Gastroesophageal sphincter (tissue), 4 donors: ENCODE data around the gene CHTF18. TPM values are rescaled to one million over a fixed set of nuclear protein-coding genes. Genes with fewer than 3 reads are reported as not detected.

Experiments
- ATAC-seq: fragments of 150-250 bp; one replicate; pipeline ENCODE4 v1.9.1; 2016; ENCODE audit warnings: mild to moderate bottlenecking, moderate library complexity
- H3K27ac ChIP-seq, 4 donors: fragments of 200-600 bp; sonication (generic) in 3 of 4; 1 replicate in 3 of 4; 2 replicates in 1 of 4; pipeline ENCODE4 v1.5.1; 2016 to 2019
- H3K27me3 ChIP-seq: fragments of 200-600 bp; sonication (generic); one replicate; pipeline ENCODE4 v1.5.1; 2019
- H3K36me3 ChIP-seq, 2 donors: fragments of 200-600 bp; sonication (generic); one replicate each; pipeline ENCODE4 v1.5.1; 2019; ENCODE audit warnings: control low read depth in 1 of 2
- H3K4me1 ChIP-seq, 3 donors: fragments of 200-600 bp; sonication (generic); 1 replicate in 2 of 3; 2 replicates in 1 of 3; pipeline ENCODE4 v1.5.1; 2016 to 2019; ENCODE audit warnings: control low read depth in 2 of 3
- H3K4me3 ChIP-seq, 2 donors: fragments of 200-600 bp; sonication (generic); one replicate each; pipeline ENCODE4 v1.5.1; 2019; ENCODE audit warnings: mild to moderate bottlenecking in 1 of 2, moderate library complexity in 1 of 2
- H3K9me3 ChIP-seq, 3 donors: fragments of 200-600 bp; sonication (generic); one replicate each; pipeline ENCODE4 v1.5.1; 2017 to 2019; ENCODE audit warnings: control low read depth in 2 of 3
- CTCF ChIP-seq, 4 experiments: fragments of 200-600 bp in 2 of 4; fragments of 450-650 bp in 2 of 4; sonication (generic) in 1 of 4; IDR thresholded peaks; one replicate each; pipeline ENCODE4 v1.5.1; 2017 to 2019; ENCODE audit warnings: antibody characterized with exemption in 4 of 4, mild to moderate bottlenecking in 2 of 4, moderate library complexity in 2 of 4
- EP300 ChIP-seq: sonication (generic); formaldehyde crosslinking; IDR thresholded peaks from one replicate; pipeline ENCODE4 v1.6.1; 2017; ENCODE audit warnings: antibody characterized with exemption, mild to moderate bottlenecking
- POLR2A ChIP-seq, 2 donors: fragments of 450-650 bp; IDR thresholded peaks; one replicate each; pipeline ENCODE4 v1.6.1; 2017; ENCODE audit warnings: antibody characterized with exemption in 2 of 2, mild to moderate bottlenecking in 2 of 2, moderate library complexity in 1 of 2
- POLR2AphosphoS5 ChIP-seq: sonication (generic); formaldehyde crosslinking; IDR thresholded peaks from one replicate; pipeline ENCODE4 v1.6.1; 2017; ENCODE audit warnings: antibody characterized with exemption
- WGBS, 2 donors: methylation state at CpG; one replicate each; pipeline ENCODE4 v1.1.5; 2018; ENCODE audit warnings: low coverage in 1 of 2; 5-methylcytosine and 5-hydroxymethylcytosine counted together
- total RNA-seq, 4 donors: library from RNA; depleted of rRNA; stranded (reverse); fragments of >200 nt; gene quantifications; one replicate each; pipeline ENCODE4 v1.1.0, GENCODE V29; 2016

CHTF18 gene
- total RNA-seq, 4 donors from 2014 or later, result 4.6 to 10.9 (median 8.3) TPM

- H3K27ac ChIP-seq, result no peak overlapping the region
- TF ChIP-seq EP300, result no peak
- TF ChIP-seq POLR2A (IDR thresholded peaks at IDR 0.05), result no peak
- TF ChIP-seq CTCF (IDR thresholded peaks at IDR 0.05), result no peak
- no peak for TF ChIP-seq POLR2AphosphoS5
- H3K4me3 ChIP-seq, result no peak overlapping the region
- peaks cover 20% of the 10 kb centered on the region for H3K27me3 ChIP-seq
- no peak for ATAC-seq
- WGBS, 2 donors, result 67% methylated on average over 3 of the region's 46 CpGs; no CpG with 5 or more reads in 1 of the 2 donors
- no peaks in the 10 kb centered on the region for H3K9me3 ChIP-seq
- peaks cover 0 to 17% (median 10%) of the 10 kb centered on the region in 3 donors for H3K4me1 ChIP-seq
- peaks cover 0 to 23% of the 10 kb centered on the region in 2 donors for H3K36me3 ChIP-seq
Measured at GRCh38 chr16:792221-792995, 4.0 kb downstream of the CHTF18 start.

GRCh38 chr16:793414-793813, 5.0 kb downstream of the CHTF18 start:
- TF ChIP-seq POLR2AphosphoS5 (no peak), EP300 (no peak), CTCF (IDR thresholded peaks at IDR 0.05) (no peak), POLR2A (IDR thresholded peaks at IDR 0.05) (no peak)
- Histone ChIP-seq H3K36me3 (peaks cover 0 to 23% of the 10 kb centered on the region in 2 donors), H3K4me1 (peaks cover 0 to 11% (median 6%) of the 10 kb centered on the region in 3 donors), H3K27me3 (peaks cover 30% of the 10 kb centered on the region), H3K27ac (no peak overlapping the region), H3K4me3 (no peak overlapping the region), H3K9me3 (no peaks in the 10 kb centered on the region)
- WGBS, 2 donors, result 80% methylated on average over 1 of the region's 8 CpGs; no CpG with 5 or more reads in 1 of the 2 donors
- ATAC-seq, result no peak

- ATAC-seq, result no peak
- H3K36me3 ChIP-seq, result peaks cover 0 to 23% of the 10 kb centered on the region in 2 donors
- TF ChIP-seq EP300, result no peak
- no peak for TF ChIP-seq POLR2A (IDR thresholded peaks at IDR 0.05)
- no peak for TF ChIP-seq POLR2AphosphoS5
- no peak for TF ChIP-seq CTCF (IDR thresholded peaks at IDR 0.05)
- H3K27ac ChIP-seq, result no peak overlapping the region
- H3K27me3 ChIP-seq, result peaks cover 38% of the 10 kb centered on the region
- peaks cover 0 to 4% (median under 1%) of the 10 kb centered on the region in 3 donors for H3K4me1 ChIP-seq
- no peaks in the 10 kb centered on the region for H3K9me3 ChIP-seq
- no peak overlapping the region for H3K4me3 ChIP-seq
- WGBS, 2 donors, result 81% methylated on average over 8 of the region's 40 CpGs; no CpG with 5 or more reads in 1 of the 2 donors
Measured at GRCh38 chr16:794091-794822, 5.8 kb downstream of the CHTF18 start.

DNA sequence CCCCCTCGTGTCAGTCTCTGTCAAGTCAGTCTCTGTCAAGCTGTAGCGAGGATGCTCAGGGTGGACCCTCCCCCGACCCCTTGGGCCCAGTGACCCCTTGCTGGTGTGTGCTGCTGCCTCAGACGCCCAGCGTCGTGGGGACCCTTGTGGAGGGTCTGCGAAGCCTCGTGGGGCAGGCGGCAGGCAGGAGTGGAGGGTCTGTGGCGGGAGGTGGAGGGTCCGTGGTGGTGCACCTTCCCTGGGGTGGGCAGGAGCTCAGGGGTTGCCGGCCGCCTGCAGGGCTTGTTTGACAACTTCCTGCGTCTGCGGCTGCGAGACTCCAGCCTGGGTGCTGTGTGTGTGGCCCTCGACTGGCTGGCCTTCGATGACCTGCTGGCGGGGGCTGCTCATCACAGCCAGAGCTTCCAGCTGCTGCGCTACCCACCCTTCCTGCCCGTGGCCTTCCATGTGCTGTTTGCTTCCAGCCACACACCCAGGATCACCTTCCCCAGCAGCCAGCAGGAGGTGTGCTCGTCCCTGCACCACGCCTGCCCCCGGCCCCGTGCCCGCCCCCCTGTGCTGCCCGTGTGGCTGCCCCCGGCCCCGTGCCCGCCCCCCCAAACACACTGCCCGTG, 6.5 kb downstream of the CHTF18 start:
- no peak overlapping the region for H3K27ac ChIP-seq
- no peaks in the 10 kb centered on the region for H3K4me1 ChIP-seq
- WGBS, 2 donors, result 83% methylated on average over 2 of the region's 31 CpGs; no CpG with 5 or more reads in 1 of the 2 donors
- H3K4me3 ChIP-seq, result no peak overlapping the region
- H3K36me3 ChIP-seq, result peaks cover 0 to 23% of the 10 kb centered on the region in 2 donors
- TF ChIP-seq CTCF (IDR thresholded peaks at IDR 0.05) (no peak), EP300 (no peak)
- H3K9me3 ChIP-seq, result no peaks in the 10 kb centered on the region
- peaks cover 45% of the 10 kb centered on the region for H3K27me3 ChIP-seq
- ATAC-seq, result no peak
